ENCODE data around the gene RAPGEF1.

RAPGEF1 gene

DNA sequence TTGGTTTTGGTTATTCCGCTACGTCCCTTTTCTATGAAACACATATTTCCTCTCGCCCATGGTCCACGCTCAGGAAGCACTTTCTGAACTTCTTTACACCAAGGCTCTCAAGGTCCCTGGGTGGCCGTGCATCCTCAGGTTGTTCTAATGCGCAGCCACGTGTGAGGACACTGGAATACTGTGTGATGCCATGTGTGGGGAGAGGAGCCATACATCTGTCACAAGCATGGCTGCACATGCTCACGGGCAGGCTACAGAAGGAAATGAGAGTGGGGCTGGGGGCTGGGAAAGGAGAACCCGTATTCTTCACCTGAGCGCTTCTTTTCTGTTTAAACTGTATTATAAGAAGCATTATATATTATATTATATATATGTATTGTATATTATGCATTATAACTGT, 157.8 kb downstream of the RAPGEF1 start:
- TF ChIP-seq, protein P1, sequence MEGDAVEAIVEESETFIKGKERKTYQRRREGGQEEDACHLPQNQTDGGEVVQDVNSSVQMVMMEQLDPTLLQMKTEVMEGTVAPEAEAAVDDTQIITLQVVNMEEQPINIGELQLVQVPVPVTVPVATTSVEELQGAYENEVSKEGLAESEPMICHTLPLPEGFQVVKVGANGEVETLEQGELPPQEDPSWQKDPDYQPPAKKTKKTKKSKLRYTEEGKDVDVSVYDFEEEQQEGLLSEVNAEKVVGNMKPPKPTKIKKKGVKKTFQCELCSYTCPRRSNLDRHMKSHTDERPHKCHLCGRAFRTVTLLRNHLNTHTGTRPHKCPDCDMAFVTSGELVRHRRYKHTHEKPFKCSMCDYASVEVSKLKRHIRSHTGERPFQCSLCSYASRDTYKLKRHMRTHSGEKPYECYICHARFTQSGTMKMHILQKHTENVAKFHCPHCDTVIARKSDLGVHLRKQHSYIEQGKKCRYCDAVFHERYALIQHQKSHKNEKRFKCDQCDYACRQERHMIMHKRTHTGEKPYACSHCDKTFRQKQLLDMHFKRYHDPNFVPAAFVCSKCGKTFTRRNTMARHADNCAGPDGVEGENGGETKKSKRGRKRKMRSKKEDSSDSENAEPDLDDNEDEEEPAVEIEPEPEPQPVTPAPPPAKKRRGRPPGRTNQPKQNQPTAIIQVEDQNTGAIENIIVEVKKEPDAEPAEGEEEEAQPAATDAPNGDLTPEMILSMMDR (IDR thresholded peaks at IDR 0.05; ENCODE audit: low read depth, low read length, missing control alignments) = no peak
- DNase-seq (ENCODE audit: low read depth) = no peak
- no peak overlapping the region for H3K4me3 ChIP-seq (ENCODE audit: low read depth, low read length)

DNA sequence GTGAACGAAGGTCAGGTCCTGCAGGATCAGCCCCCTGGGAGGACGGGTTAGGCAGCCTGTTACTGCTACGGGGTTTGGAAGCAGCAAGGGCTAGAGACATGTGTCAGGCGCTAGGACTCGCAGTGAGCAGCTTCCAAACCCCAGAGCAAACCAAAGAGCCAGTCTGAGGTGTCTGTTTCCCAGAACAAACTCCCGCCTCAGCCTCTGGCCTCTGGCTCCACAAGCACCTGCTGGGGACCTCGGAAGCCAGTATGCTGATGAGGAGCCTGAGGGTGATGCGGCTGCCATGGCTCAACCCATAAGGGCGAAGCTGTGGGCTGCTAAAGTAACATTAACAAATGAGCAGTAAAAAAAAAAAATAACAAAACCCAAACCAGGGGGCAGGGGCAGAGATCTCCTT, 159.5 kb downstream of the RAPGEF1 start:
- no peak for DNase-seq (ENCODE audit: low read depth)
- TF ChIP-seq, protein P1 (IDR thresholded peaks at IDR 0.05; ENCODE audit: low read depth, low read length, missing control alignments) = no peak
- no peak overlapping the region for H3K4me3 ChIP-seq (ENCODE audit: low read depth, low read length)

GRCh38 chr9:131579789-131580211, 160.1 kb downstream of the RAPGEF1 start:
- no peak overlapping the region for H3K4me3 ChIP-seq (ENCODE audit: low read depth, low read length)
- TF ChIP-seq, protein P1 (IDR thresholded peaks at IDR 0.05; ENCODE audit: low read depth, low read length, missing control alignments) = no peak
- DNase-seq (ENCODE audit: low read depth) = no peak

DNA sequence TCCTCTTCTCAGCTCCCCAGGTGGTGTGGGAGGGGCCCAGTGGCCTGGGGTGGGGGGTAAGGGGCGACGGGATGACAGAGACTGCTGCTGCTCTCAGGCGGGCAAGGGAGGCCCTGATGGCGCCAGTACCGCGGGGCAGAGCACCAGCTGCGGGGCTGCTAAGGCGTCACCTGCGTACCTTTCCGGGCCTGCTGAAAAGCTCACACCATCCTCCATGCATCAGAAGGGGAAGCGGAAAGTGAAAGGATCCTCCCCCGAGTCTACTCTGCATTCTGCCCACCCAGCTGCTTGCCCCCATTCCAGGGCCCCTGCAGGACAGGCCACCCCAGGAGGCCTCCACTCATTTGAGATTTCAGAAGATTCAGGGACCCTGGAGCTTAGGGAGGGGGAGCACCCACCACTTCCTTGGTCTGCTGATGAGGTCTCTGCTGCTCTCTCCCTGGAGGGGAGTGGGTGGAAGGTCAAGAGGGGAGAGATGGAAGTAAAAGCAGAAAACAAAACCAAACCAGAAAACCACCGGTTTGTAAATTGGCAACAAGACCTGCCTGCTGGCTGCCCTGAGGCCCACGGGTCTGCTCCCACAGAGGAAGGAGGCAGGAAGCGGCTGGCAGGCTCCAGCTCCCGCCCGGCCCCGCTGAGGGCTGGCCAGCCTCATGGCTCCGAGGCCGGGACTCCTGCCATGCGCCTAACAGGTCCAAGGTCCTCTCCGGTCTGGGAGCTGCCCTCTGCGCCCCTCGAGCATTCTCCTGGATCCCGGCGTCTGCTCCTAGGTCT, 161.0 kb downstream of the RAPGEF1 start:
- H3K4me3 ChIP-seq (ENCODE audit: low read depth, low read length) = no peak overlapping the region
- DNase-seq (ENCODE audit: low read depth) = peak; percentile 25
- TF ChIP-seq, protein P1 (IDR thresholded peaks at IDR 0.05; ENCODE audit: low read depth, low read length, missing control alignments) = no peak

DNA sequence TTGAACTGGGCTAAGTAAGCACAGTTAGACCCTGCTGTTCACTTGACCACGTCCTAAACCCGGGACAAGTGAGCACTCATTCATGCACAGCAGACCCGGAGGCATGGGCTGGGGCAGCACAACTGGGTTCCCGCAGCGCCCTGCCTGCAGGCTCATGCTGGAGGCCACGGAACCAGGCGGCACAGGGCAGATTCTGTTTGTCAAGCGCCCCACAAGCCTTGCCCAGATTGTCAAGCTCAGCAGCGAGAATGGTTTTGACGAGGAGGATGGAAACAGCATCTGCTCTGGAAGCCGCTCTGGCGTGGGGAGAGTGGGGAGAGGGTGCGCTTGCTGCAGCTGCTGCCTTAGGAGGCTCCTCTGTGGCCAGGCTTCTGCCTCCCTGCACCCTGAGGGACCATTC, 161.9 kb downstream of the RAPGEF1 start:
- TF ChIP-seq, protein P1 (IDR thresholded peaks at IDR 0.05; ENCODE audit: low read depth, low read length, missing control alignments) = no peak
- no peak for DNase-seq (ENCODE audit: low read depth)
- H3K4me3 ChIP-seq (ENCODE audit: low read depth, low read length) = no peak overlapping the region

DNA sequence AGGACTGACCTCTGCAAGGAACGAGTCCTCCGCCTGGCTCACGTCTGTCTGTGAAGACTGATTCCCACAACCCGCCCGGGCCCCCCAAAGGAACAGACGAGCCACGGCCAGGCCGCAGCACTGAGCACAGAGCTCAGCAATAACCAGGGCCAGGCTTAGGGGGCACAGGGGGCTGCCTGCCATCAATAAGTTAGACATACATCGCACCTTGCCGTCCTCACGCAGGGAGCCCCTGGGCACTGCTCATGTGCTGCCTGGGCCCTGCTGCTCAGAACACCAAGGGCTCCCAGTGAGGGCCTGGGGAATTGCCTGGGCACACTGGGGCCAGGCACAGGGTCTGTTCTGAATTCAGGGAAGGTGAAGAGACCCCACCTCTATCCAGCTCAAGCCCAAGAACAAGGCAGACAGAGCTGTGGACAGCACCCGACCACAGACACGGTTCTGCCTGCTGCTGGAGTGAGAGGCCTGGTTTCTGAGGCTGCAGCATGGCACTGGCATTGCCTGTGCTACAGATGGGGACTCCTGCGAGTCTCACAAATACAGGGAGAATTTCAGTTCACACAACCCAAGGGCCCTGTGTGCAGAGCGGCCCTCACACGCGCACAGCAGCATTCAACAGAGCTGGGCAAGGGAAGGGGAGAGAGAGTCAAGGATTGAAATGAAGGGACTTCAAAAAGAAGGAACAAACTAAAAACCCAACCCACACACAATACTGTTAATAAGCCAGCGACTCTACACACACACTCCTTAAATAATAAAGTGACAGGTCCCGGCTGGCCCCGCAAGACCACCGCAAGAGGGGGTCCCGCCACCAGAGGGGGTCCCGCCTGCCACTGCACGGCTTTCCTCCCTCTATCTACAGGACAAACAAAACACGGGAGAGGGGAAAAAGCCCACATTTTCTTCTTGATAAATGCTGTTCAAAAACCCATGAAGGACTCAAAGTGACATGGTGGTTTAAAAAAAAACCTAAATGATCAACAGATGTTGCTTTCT, 162.6 kb downstream of the RAPGEF1 start:
- no peak overlapping the region for H3K4me3 ChIP-seq (ENCODE audit: low read depth, low read length)
- TF ChIP-seq, protein P1 (IDR thresholded peaks at IDR 0.05; ENCODE audit: low read depth, low read length, missing control alignments) = no peak
- no peak for DNase-seq (ENCODE audit: low read depth)
